Panc1 (cell line): ENCODE results near the gene GFM1. TPM values are rescaled to one million over a fixed set of nuclear protein-coding genes. Genes with fewer than 3 reads are reported as not detected.
"Not testable (repeated sequence)": the region's sequence is repeated elsewhere in the genome, so short reads cannot be mapped to it uniquely, and the experiment has no call there.

Experiments used
- ATAC-seq: fragments of 200-7000 bp; cut with Tn5 transposase; 2 replicates; pipeline ENCODE4 v1.9.1; 2020; ENCODE audit warnings: mild to moderate bottlenecking, moderate library complexity
- BruUV-seq: library from RNA; stranded (reverse); fragments of 400-500 nt; replicated peaks from 2 replicates; lab custom pipeline; 2021; lab: Mats Ljungman, UMichigan
- CTCF ChIA-PET: fragments of 300-600 bp; sonication (Branson Sonifier 250); formaldehyde crosslinking; loops from one replicate; lab custom pipeline; 2022; ENCODE audit warnings: antibody characterized with exemption; lab: Charles Lee
- POLR2A ChIA-PET: fragments of 300-600 bp; sonication (Branson Sonifier 250); formaldehyde crosslinking; loops from one replicate; lab custom pipeline; 2022; ENCODE audit warnings: antibody characterized with exemption; lab: Charles Lee
- DNase-seq: peaks from one replicate; pipeline ENCODE4 v3.0.0-alpha.2; 2010; ENCODE audit warnings: low read depth, low spot score
- H3K27ac ChIP-seq: 2 replicates; pipeline ENCODE4 v1.5.1; 2011; ENCODE audit warnings: mild to moderate bottlenecking, low read length, inconsistent platforms
- H3K27me3 ChIP-seq: fragments of 200-500 bp; sonication (Bioruptor generic); 2 replicates; pipeline ENCODE4 v1.6.0; 2014; ENCODE audit warnings: low read length, inconsistent platforms; ENCODE audit not compliant: control insufficient read depth, insufficient read depth
- H3K36me3 ChIP-seq: fragments of 200-500 bp; sonication (Bioruptor generic); 2 replicates; pipeline ENCODE4 v1.5.1; 2014; ENCODE audit warnings: inconsistent platforms, mild to moderate bottlenecking, low read length, moderate library complexity; ENCODE audit not compliant: control insufficient read depth, insufficient read depth
- H3K4me1 ChIP-seq: 2 replicates; pipeline ENCODE4 v1.5.1; 2011; ENCODE audit warnings: inconsistent platforms, mild to moderate bottlenecking, low read length, moderate library complexity; ENCODE audit not compliant: control insufficient read depth, insufficient read depth
- H3K4me3 ChIP-seq, 2 experiments: 2 replicates each; pipeline ENCODE4 v1.5.1; 2011 to 2012; ENCODE audit warnings: low read depth in 2 of 2, low read length in 2 of 2, mild to moderate bottlenecking in 2 of 2, inconsistent platforms in 1 of 2, moderate library complexity in 1 of 2
- H3K9me3 ChIP-seq: fragments of 200-500 bp; sonication (Bioruptor generic); 2 replicates; pipeline ENCODE4 v1.5.1; 2014; ENCODE audit warnings: low read depth, mild to moderate bottlenecking, inconsistent platforms, low read length, moderate library complexity; ENCODE audit not compliant: control insufficient read depth, insufficient read depth
- POLR2AphosphoS5 ChIP-seq: IDR thresholded peaks from 2 replicates; pipeline ENCODE4 v1.6.1; 2012; ENCODE audit warnings: mild to moderate bottlenecking, low read depth, low read length, moderate library complexity
- SIN3A ChIP-seq: IDR thresholded peaks from 2 replicates; pipeline ENCODE4 v1.6.1; 2012; ENCODE audit warnings: low read depth, mild to moderate bottlenecking, low read length, moderate library complexity, borderline replicate concordance; ENCODE audit not compliant: insufficient read depth
- TCF7L2 ChIP-seq: IDR thresholded peaks from 2 replicates; pipeline ENCODE4 v1.6.1; 2011; ENCODE audit warnings: mild to moderate bottlenecking, low read depth, low read length, inconsistent platforms
- in situ Hi-C: cut with HindIII; loops from 2 replicates; pipeline ENCODE4 v1.10.0; 2016; ENCODE audit warnings: low sequenced_read_pairs, low pct_unique_long_range_greater_than_20kb
- intact Hi-C: fragments of 100-400 bp; cut with micrococcal nuclease; formaldehyde crosslinking; loops from one replicate; pipeline ENCODE4 v1.10.0; 2022; ENCODE audit not compliant: unreplicated experiment
- total RNA-seq: library from RNA; stranded (reverse); gene quantifications from one replicate; pipeline ENCODE4 v1.2.1, GENCODE V29; 2021; ENCODE audit not compliant: unreplicated experiment
- TF ChIP-seq, protein P1 (sequence below), 2 experiments: IDR thresholded peaks; 2 replicates each; pipeline ENCODE4 v1.6.1; 2011 to 2012; ENCODE audit warnings: low read depth in 2 of 2, control low read depth in 1 of 2, low read length in 1 of 2, mild to moderate bottlenecking in 1 of 2, moderate library complexity in 1 of 2; ENCODE audit not compliant: insufficient read depth in 1 of 2
- TF ChIP-seq, protein P2 (sequence below): fragments of 450-650 bp; IDR thresholded peaks from 2 replicates; pipeline ENCODE4 v1.5.1; 2017; ENCODE audit warnings: mild to moderate bottlenecking

Gene GFM1
- total RNA-seq, 1 experiment from 2014 or later, result 59.3 TPM

DNA sequence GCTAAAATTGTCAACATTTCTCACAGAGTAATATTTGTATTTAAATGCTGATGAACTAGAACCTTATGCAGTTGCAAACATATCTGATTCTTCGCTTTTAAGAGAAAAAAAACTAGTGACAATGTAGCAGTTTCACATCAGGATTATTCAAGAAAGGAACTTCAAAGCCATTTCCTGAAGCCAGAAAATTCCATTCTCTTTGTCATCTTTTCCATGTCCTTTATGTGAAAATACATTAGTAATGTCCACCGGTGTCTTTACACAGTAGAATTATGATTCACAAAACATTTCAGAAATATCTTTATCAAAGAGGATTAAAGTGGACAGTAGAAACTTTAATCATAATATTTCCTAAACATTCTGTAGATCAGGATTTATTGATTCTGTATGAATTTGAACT is 40.8 kb downstream of the GFM1 start:
- POLR2A ChIA-PET, result interaction anchor here (0.6 kb wide), 1 partner anchor 9 kb away, joined by 9 read pairs; no protein-coding TSS in a partner anchor
- ATAC-seq (no peak), DNase-seq (no peak)
- Histone ChIP-seq H3K4me1 (no peaks in the 10 kb centered on the region), H3K9me3 (no peaks in the 10 kb centered on the region), H3K27ac (peak overlapping the region; percentile 3; the same call in 1 of the 2 replicates), H3K36me3 (peaks cover 12% of the 10 kb centered on the region; the same call in 1 of the 2 replicates), H3K27me3 (no peaks in the 10 kb centered on the region), H3K4me3 (no peak overlapping the region)
- in situ Hi-C loops (no loop called here), intact Hi-C loops (no loop called here)
- CTCF ChIA-PET, result no interaction called here
- TF ChIP-seq POLR2AphosphoS5 (no peak), SIN3A (no peak), TCF7L2 (no peak)
- TF ChIP-seq, protein P1, sequence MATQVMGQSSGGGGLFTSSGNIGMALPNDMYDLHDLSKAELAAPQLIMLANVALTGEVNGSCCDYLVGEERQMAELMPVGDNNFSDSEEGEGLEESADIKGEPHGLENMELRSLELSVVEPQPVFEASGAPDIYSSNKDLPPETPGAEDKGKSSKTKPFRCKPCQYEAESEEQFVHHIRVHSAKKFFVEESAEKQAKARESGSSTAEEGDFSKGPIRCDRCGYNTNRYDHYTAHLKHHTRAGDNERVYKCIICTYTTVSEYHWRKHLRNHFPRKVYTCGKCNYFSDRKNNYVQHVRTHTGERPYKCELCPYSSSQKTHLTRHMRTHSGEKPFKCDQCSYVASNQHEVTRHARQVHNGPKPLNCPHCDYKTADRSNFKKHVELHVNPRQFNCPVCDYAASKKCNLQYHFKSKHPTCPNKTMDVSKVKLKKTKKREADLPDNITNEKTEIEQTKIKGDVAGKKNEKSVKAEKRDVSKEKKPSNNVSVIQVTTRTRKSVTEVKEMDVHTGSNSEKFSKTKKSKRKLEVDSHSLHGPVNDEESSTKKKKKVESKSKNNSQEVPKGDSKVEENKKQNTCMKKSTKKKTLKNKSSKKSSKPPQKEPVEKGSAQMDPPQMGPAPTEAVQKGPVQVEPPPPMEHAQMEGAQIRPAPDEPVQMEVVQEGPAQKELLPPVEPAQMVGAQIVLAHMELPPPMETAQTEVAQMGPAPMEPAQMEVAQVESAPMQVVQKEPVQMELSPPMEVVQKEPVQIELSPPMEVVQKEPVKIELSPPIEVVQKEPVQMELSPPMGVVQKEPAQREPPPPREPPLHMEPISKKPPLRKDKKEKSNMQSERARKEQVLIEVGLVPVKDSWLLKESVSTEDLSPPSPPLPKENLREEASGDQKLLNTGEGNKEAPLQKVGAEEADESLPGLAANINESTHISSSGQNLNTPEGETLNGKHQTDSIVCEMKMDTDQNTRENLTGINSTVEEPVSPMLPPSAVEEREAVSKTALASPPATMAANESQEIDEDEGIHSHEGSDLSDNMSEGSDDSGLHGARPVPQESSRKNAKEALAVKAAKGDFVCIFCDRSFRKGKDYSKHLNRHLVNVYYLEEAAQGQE (IDR thresholded peaks at IDR 0.05; ENCODE audit: insufficient read depth in 1 of 2, low read depth in 2 of 2, low read length in 1 of 2), result no peak
- TF ChIP-seq, protein P2, sequence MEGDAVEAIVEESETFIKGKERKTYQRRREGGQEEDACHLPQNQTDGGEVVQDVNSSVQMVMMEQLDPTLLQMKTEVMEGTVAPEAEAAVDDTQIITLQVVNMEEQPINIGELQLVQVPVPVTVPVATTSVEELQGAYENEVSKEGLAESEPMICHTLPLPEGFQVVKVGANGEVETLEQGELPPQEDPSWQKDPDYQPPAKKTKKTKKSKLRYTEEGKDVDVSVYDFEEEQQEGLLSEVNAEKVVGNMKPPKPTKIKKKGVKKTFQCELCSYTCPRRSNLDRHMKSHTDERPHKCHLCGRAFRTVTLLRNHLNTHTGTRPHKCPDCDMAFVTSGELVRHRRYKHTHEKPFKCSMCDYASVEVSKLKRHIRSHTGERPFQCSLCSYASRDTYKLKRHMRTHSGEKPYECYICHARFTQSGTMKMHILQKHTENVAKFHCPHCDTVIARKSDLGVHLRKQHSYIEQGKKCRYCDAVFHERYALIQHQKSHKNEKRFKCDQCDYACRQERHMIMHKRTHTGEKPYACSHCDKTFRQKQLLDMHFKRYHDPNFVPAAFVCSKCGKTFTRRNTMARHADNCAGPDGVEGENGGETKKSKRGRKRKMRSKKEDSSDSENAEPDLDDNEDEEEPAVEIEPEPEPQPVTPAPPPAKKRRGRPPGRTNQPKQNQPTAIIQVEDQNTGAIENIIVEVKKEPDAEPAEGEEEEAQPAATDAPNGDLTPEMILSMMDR, result no peak
- no TSS peak for BruUV-seq

DNA sequence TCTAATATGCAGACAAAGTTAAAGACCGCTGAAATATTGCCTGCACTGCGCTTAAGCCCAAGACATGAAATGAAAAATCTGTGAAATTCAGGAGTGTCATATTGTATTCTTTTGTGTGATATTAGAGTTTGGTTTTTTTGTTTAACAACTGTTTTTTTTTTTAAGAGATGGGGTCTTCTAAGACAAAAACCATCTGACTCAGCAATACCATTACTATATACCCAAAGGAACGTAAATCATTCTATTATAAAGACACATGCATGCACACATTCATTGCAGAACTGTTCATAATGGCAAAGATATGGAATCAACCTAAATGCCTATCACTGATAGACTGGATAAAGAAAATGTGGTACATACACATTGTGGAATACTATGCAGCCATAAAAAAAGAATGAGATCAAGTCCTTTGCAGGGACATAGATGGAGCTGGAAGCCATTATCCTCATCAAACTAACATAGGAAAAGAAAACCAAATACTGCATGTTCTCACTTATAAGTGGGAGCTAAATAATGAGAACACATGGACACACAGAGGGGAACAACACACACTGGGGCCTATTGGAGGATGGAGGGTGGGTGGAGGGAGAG is 49.6 kb downstream of the GFM1 start:
- intact Hi-C loops, BruUV-seq, ATAC-seq, CTCF ChIA-PET, in situ Hi-C loops, H3K9me3 ChIP-seq, H3K4me1 ChIP-seq, H3K4me3 ChIP-seq, H3K27ac ChIP-seq, DNase-seq, H3K27me3 ChIP-seq: not testable (repeated sequence)
- H3K36me3 ChIP-seq, result peaks cover 13% of the 10 kb centered on the region
- POLR2A ChIA-PET, result interaction anchor here (0.6 kb wide), 1 partner anchor 10 kb away, joined by 4 read pairs; no protein-coding TSS in a partner anchor

DNA sequence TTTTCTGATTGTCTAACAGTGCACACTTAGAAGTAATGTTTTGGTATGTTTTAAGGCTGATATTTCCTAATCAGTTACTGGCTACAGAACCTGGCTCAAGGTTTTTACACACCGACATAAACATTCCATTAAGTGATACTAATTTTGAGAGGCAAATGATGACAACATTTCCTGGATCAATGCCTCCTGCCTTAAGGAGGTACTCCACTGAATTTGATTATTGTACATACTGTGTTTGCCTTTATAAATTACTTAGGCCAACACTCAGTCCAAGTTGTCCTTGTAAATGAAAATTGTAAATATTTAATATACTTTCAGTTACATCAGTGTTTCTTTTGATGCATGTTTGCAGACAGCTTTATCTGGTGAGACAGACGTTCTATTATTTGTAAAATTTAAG is 52.3 kb downstream of the GFM1 start:
- no peak for DNase-seq
- intact Hi-C loops (no loop called here), in situ Hi-C loops (no loop called here)
- TF ChIP-seq SIN3A, result no peak
- peak; percentile 58 for TF ChIP-seq TCF7L2
- Histone ChIP-seq H3K9me3 (no peaks in the 10 kb centered on the region), H3K27ac (peak overlapping the region; percentile 5; the same call in 1 of the 2 replicates), H3K4me1 (peaks cover 10% of the 10 kb centered on the region), H3K4me3 (no peak overlapping the region), H3K27me3 (no peaks in the 10 kb centered on the region), H3K36me3 (peaks cover 6% of the 10 kb centered on the region; the same call in 1 of the 2 replicates)
- ChIA-PET POLR2A (interaction anchor here (0.7 kb wide), 1 partner anchor 29 kb away, joined by 3 read pairs; no protein-coding TSS in a partner anchor), CTCF (no interaction called here)
- no peak for ATAC-seq
- no TSS peak for BruUV-seq
